Spinal cord (tissue), 10 donors: ENCODE measurements around the gene GRID2. TPM values are rescaled to one million over a fixed set of nuclear protein-coding genes. Genes with fewer than 3 reads are reported as not detected.

Experiments
- DNase-seq, 6 donors: peaks; one replicate each; pipeline versions ENCODE4 v3.0.0 to v3.0.0-alpha.2; 2013 to 2015; ENCODE audit warnings: low spot score in 6 of 6, low read depth in 4 of 6
- H3K27ac ChIP-seq: one replicate; pipeline ENCODE4 v1.5.1; 2013; ENCODE audit warnings: low read depth, low read length, control low read depth
- H3K27me3 ChIP-seq: one replicate; pipeline ENCODE4 v1.6.1; 2013; ENCODE audit warnings: low read length; ENCODE audit not compliant: control insufficient read depth, insufficient read depth
- H3K36me3 ChIP-seq: one replicate; pipeline ENCODE4 v1.6.1; 2013; ENCODE audit warnings: low read length; ENCODE audit not compliant: control insufficient read depth, insufficient read depth
- H3K4me1 ChIP-seq: one replicate; pipeline ENCODE4 v1.6.1; 2013; ENCODE audit warnings: low read length; ENCODE audit not compliant: control insufficient read depth, insufficient read depth
- H3K4me3 ChIP-seq: one replicate; pipeline ENCODE4 v1.5.1; 2013; ENCODE audit warnings: low read depth, low read length, control low read depth
- H3K9me3 ChIP-seq: one replicate; pipeline ENCODE4 v1.6.1; 2013; ENCODE audit warnings: low read length; ENCODE audit not compliant: control insufficient read depth, insufficient read depth
- WGBS: methylation state at CpG from one replicate; pipeline ENCODE4 v1.1.5; 2013; ENCODE audit warnings: missing lambda C conversion rate; ENCODE audit not compliant: insufficient coverage; 5-methylcytosine and 5-hydroxymethylcytosine counted together
- polyA plus RNA-seq, 2 donors: library from polyadenylated mRNA; unstranded; fragments of 120-200 nt; gene quantifications; one replicate each; pipeline ENCODE4 v1.2.1, GENCODE V29; 2013; ENCODE audit not compliant: insufficient read length in 2 of 2
- total RNA-seq, 2 donors: library from RNA; depleted of rRNA in 1 of 2; stranded (reverse); fragments of 120-200 nt in 1 of 2; fragments of >200 nt in 1 of 2; gene quantifications; one replicate each; pipeline versions ENCODE4 v1.2.3 to v1.2.4, GENCODE V29; 2013 to 2014
- donor health status: healthy.

The GRID2 gene
- total and polyA plus RNA-seq, 4 donors: 17.8 to 40.8 (median 23.4) TPM

GRCh38 chr4:92488496-92488895 lies 184.7 kb downstream of the GRID2 start:
- no peaks in the 10 kb centered on the region for H3K36me3 ChIP-seq
- H3K4me1 ChIP-seq: no peaks in the 10 kb centered on the region
- DNase-seq: no peak
- WGBS: 67% methylated on average over 1 of the region's 1 CpG
- H3K9me3 ChIP-seq: no peaks in the 10 kb centered on the region
- H3K4me3 ChIP-seq: no peak overlapping the region
- H3K27ac ChIP-seq: no peak overlapping the region
- no peaks in the 10 kb centered on the region for H3K27me3 ChIP-seq

- no CpG with 5 or more reads among the region's 1 CpG for WGBS
- Histone ChIP-seq H3K27me3 (no peaks in the 10 kb centered on the region), H3K36me3 (no peaks in the 10 kb centered on the region), H3K4me3 (no peak overlapping the region), H3K27ac (no peak overlapping the region), H3K9me3 (no peaks in the 10 kb centered on the region), H3K4me1 (no peaks in the 10 kb centered on the region)
- peak in 1 of 6 donors; percentile 59 for DNase-seq
These were observed 193.4 kb downstream of the GRID2 start for GRCh38 chr4:92497141-92497540.

GRCh38 chr4:92501456-92501855 lies 197.7 kb downstream of the GRID2 start:
- Histone ChIP-seq H3K27ac (no peak overlapping the region), H3K4me3 (no peak overlapping the region), H3K27me3 (no peaks in the 10 kb centered on the region), H3K4me1 (no peaks in the 10 kb centered on the region), H3K36me3 (no peaks in the 10 kb centered on the region), H3K9me3 (no peaks in the 10 kb centered on the region)
- WGBS: no CpG with 5 or more reads among the region's 2 CpGs
- no peak for DNase-seq

GRCh38 chr4:92506933-92507332 lies 203.2 kb downstream of the GRID2 start:
- no peaks in the 10 kb centered on the region for H3K27me3 ChIP-seq
- no peaks in the 10 kb centered on the region for H3K36me3 ChIP-seq
- no peaks in the 10 kb centered on the region for H3K4me1 ChIP-seq
- no peak overlapping the region for H3K4me3 ChIP-seq
- no peak for DNase-seq
- H3K27ac ChIP-seq: no peak overlapping the region
- H3K9me3 ChIP-seq: no peaks in the 10 kb centered on the region

DNA sequence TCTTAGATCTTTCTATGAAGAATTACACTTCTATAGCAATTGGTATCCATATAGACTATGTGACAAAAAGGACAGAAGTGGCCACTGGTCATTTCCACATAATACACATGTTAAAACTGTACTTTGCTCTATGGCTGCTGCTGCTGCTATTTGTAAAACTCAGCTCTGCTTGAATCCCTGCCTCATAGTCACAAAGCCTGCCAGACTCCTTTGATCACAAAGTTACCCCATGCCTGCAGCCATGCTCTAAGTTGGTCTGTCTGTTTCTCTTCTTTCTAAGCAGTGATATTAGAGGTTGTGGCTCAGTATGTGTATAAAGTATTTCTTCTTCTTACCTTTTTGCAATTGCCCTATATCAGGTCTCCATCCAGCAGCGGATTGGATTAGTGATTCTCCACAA lies 210.9 kb downstream of the GRID2 start:
- H3K9me3 ChIP-seq: no peaks in the 10 kb centered on the region
- peak in 2 of 6 donors; percentile 28 to 29 for DNase-seq
- WGBS: no CpG with 5 or more reads among the region's 1 CpG

GRCh38 chr4:92516450-92516849 lies 212.7 kb downstream of the GRID2 start:
- no peak for DNase-seq
- Histone ChIP-seq H3K27me3 (no peaks in the 10 kb centered on the region), H3K27ac (no peak overlapping the region), H3K36me3 (no peaks in the 10 kb centered on the region), H3K4me1 (no peaks in the 10 kb centered on the region), H3K9me3 (no peaks in the 10 kb centered on the region), H3K4me3 (no peak overlapping the region)
- 89% methylated on average over 1 of the region's 6 CpGs for WGBS

More for the DNA sequence above, 210.9 kb downstream of the GRID2 start:
- H3K4me3 ChIP-seq: no peak overlapping the region
- H3K4me1 ChIP-seq: no peaks in the 10 kb centered on the region
- no peaks in the 10 kb centered on the region for H3K27me3 ChIP-seq
- H3K36me3 ChIP-seq: no peaks in the 10 kb centered on the region
- H3K27ac ChIP-seq: no peak overlapping the region

- no peak overlapping the region for H3K27ac ChIP-seq
- 100% methylated on average over 3 of the region's 3 CpGs for WGBS
- no peaks in the 10 kb centered on the region for H3K9me3 ChIP-seq
- no peaks in the 10 kb centered on the region for H3K4me1 ChIP-seq
- H3K4me3 ChIP-seq: no peak overlapping the region
- DNase-seq: no peak
- no peaks in the 10 kb centered on the region for H3K36me3 ChIP-seq
- no peaks in the 10 kb centered on the region for H3K27me3 ChIP-seq
These were observed 216.0 kb downstream of the GRID2 start for GRCh38 chr4:92519727-92520126.

DNA sequence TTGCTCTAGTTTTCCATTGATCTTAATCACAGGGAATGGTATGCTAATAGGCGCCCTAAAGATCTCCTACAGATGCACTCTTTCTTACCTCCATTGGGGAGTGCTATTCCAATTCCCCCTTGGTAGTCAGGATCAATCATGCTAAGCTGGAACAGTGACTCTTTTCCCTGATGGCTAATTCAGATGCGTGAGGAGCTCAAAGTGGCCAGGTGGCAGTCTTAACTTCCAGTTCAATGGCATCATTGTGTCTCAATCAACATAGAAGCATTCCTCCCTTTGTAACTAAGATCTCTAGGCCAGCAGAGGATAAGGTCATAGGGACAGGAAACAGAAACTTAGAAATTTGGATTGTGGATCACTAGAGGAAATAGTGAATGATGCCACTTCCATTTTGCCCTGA lies 216.8 kb downstream of the GRID2 start:
- Histone ChIP-seq H3K36me3 (no peaks in the 10 kb centered on the region), H3K9me3 (no peaks in the 10 kb centered on the region), H3K27me3 (no peaks in the 10 kb centered on the region), H3K4me3 (no peak overlapping the region), H3K4me1 (no peaks in the 10 kb centered on the region), H3K27ac (no peak overlapping the region)
- WGBS: 74% methylated on average over 2 of the region's 2 CpGs
- DNase-seq: no peak

DNA sequence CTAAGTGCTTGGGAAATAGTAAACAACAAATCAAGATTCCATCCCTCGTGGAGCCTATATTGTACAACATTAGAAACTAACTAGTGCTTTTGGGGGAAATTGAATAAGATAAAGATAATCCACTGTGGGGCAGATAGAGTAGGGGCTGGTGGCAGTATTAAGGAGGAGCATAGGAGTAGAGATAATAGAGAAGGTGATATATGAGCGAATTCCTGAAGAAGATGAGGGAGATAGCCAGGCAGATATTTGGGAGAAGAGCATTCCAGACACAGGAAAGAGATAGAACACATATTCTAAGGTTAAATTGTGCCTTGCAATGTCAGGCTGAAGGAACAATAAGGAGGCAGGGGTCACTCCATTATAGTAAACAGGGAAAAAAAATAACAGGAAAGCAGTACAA lies 218.2 kb downstream of the GRID2 start:
- 88% methylated on average over 1 of the region's 2 CpGs for WGBS
- H3K9me3 ChIP-seq: no peaks in the 10 kb centered on the region
- H3K36me3 ChIP-seq: no peaks in the 10 kb centered on the region
- H3K4me1 ChIP-seq: no peaks in the 10 kb centered on the region
- H3K27ac ChIP-seq: no peak overlapping the region
- no peaks in the 10 kb centered on the region for H3K27me3 ChIP-seq
- H3K4me3 ChIP-seq: no peak overlapping the region
- DNase-seq: no peak

- no peak overlapping the region for H3K27ac ChIP-seq
- H3K9me3 ChIP-seq: no peaks in the 10 kb centered on the region
- no peaks in the 10 kb centered on the region for H3K27me3 ChIP-seq
- no peak for DNase-seq
- H3K4me1 ChIP-seq: no peaks in the 10 kb centered on the region
- 71% methylated on average over 3 of the region's 3 CpGs for WGBS
- no peak overlapping the region for H3K4me3 ChIP-seq
- H3K36me3 ChIP-seq: no peaks in the 10 kb centered on the region
These were observed 218.6 kb downstream of the GRID2 start for GRCh38 chr4:92522356-92522755.
